Measurements from ENCODE around the gene PRDX1.

PRDX1 gene

DNA sequence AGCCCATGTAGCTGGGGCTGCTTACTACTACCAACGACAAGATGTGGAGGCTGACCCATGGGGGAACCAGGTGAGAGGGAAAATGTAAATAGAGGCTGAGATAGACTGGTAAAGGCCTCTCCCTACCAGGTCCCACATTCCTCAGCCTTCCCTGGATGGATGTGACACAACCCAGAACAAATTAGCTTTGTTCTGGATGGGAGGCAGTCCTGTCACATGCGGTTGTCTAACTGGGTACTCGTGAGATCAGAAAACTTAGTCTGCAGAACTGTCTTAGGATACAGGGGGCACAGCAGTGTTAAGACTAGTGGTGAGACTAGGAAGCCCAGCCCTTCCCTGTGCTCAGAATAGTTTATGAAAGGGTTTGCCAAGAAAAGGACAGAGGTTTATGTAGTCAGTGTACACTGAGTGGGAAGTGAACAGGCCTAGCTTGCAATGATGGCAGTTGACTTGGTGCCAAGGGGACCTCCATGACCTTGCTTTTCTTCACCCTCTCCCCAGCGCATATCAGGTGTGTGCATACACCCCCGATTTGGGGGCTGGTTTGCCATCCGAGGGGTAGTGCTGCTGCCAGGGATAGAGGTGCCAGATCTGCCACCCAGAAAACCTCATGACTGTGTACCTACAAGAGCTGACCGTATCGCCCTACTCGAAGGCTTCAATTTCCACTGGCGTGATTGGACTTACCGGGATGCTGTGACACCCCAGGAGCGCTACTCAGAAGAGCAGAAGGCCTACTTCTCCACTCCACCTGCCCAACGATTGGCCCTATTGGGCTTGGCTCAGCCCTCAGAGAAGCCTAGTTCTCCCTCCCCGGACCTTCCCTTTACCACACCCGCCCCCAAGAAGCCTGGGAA, 13.2 kb downstream of the PRDX1 start:
- no peak for DNase-seq (ENCODE audit: low spot score)
- TF ChIP-seq, protein P1, sequence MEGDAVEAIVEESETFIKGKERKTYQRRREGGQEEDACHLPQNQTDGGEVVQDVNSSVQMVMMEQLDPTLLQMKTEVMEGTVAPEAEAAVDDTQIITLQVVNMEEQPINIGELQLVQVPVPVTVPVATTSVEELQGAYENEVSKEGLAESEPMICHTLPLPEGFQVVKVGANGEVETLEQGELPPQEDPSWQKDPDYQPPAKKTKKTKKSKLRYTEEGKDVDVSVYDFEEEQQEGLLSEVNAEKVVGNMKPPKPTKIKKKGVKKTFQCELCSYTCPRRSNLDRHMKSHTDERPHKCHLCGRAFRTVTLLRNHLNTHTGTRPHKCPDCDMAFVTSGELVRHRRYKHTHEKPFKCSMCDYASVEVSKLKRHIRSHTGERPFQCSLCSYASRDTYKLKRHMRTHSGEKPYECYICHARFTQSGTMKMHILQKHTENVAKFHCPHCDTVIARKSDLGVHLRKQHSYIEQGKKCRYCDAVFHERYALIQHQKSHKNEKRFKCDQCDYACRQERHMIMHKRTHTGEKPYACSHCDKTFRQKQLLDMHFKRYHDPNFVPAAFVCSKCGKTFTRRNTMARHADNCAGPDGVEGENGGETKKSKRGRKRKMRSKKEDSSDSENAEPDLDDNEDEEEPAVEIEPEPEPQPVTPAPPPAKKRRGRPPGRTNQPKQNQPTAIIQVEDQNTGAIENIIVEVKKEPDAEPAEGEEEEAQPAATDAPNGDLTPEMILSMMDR (IDR thresholded peaks at IDR 0.05; ENCODE audit: extremely low read depth, missing control alignments): no peak

DNA sequence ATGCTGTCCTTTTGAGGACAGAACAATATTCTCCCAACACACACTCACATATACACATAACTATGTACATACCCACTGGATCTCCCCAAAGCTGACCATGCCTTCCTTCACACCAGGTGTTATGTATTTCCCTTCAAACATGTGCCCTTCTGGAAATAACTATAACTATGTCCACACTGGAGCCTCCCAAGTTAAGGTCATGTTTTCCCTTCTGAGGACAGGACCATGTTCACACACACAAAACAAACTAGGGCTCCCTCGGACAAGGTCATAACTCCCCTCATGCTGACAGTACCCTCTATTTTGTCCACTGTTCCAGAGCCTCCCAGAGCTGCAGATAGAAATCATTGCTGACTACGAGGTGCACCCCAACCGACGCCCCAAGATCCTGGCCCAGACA, 13.8 kb downstream of the PRDX1 start:
- DNase-seq (ENCODE audit: low spot score): no peak
- TF ChIP-seq, protein P1 (IDR thresholded peaks at IDR 0.05; ENCODE audit: extremely low read depth, missing control alignments): no peak

DNA sequence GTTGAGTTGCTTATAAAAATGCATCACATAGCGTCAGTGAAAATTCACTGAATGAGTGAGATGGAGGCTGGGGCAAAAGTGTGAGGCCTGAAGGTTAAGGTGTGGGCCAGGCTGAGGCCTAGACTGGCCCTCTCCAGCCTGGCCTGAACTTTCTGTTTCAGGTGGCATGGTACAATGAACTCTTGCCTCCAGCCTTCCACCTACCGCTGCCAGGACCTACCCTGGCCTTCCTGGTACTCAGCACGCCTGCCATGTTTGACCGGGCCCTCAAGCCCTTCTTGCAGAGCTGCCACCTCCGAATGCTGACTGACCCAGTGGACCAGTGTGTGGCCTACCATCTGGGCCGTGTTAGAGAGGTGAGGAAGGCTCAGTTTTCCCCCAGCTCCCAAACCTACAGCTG, 14.5 kb downstream of the PRDX1 start:
- TF ChIP-seq, protein P1 (IDR thresholded peaks at IDR 0.05; ENCODE audit: extremely low read depth, missing control alignments): no peak
- no peak for DNase-seq (ENCODE audit: low spot score)

DNA sequence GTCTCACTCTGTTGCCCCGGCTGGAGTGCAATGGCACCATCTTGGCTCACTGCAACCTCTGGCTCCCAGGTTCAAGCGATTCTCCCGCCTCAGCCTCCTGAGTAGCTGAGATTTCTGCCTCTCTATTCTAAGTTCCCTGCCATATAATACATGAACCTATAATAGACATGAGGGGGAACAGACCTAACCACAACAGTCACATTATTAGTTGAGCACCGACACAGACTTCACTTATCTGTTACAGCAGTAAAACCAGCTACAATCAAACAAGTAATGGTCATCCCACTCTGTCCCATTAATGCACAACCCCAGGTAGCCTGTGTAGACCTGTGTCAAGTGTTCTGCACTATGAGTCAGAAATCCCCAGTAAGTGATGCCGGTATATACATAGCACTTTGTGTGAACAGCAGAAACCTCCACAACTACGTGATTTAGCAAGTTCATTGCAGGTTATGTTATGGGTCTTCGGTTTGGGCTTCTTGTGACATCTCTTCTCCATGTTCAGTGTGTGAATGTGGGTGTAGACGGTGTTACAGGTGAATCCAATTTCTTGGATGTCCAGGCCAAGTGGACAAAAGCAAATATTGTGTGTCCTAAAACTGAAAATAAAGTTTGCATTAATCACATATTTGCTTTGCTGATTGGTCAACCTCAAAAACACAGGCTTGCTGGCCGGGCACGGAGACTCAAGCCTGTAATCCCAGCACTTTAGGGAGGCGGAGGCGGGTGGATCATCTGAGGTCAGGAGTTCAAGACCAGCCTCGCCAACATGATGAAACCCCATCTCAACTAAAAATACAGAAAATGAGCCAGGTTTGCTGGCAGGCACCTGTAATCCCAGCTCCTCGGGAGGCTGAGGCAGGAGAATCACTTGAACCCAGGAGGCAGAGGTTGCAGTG, 18.0 kb downstream of the PRDX1 start:
- DNase-seq (ENCODE audit: low spot score): no peak
- TF ChIP-seq, protein P1 (IDR thresholded peaks at IDR 0.05; ENCODE audit: extremely low read depth, missing control alignments): no peak

DNA sequence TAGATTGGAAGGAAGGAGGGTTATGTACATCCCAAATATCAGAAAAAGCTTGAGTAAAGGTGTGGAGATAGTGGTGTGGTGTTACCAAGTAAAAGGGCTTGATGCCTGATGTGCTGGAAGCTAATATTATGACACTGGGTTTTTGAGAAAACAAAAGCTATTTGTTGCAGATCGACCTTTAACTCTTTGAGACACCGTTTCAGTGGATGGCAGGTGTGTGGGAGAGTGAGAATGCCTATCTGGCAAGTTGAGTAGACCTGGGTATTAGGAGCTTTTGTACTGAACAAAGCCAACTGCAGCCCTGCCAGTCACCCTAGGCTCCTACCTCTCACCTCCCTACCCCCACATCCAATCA, 20.2 kb downstream of the PRDX1 start:
- DNase-seq (ENCODE audit: low spot score): no peak

DNA sequence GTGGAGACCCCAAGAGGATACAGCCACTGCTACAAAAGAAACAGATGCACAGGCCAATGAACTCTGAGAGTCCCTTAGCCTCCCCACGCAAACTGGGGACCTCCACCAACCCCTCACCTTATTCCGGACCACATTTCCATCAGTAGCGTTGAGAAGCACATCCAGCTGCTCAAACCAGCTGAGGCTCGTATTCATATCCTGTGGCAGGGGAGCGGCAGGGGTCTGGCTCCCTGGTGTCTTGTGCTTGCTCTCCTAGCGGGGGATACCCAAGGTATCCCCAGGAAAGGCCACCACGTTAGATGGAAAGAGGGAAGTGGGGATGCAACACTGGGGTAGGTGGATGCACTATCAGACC, 22.3 kb downstream of the PRDX1 start:
- DNase-seq (ENCODE audit: low spot score): peak; percentile 48
- TF ChIP-seq, protein P1 (IDR thresholded peaks at IDR 0.05; ENCODE audit: extremely low read depth, missing control alignments): no peak

More for the DNA sequence above, 20.2 kb downstream of the PRDX1 start:
- TF ChIP-seq, protein P1 (IDR thresholded peaks at IDR 0.05; ENCODE audit: extremely low read depth, missing control alignments): no peak

DNA sequence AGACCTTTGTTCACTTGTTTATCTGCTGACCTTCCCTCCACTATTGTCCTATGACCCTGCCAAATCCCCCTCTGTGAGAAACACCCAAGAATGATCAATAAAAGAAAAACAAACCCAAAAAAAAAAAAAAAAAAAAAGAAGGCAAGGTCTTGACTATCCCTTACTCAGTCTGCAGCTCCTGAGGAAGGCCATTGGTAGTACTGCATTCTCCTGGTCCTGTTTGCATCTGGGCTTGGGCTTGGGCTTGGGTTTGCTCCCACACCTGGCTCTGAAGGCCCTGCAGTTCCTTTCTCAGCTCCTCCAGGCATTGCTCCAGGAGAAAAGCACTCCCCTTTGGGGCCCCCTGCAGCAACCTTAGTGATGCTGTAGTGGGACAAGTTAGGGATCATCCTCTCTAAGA, 23.4 kb downstream of the PRDX1 start:
- TF ChIP-seq, protein P1 (IDR thresholded peaks at IDR 0.05; ENCODE audit: extremely low read depth, missing control alignments): no peak
- DNase-seq (ENCODE audit: low spot score): no peak
